Inflammatory macrophage treated with lipopolysaccharide for 4 hours (primary cell): ENCODE measurements around the gene TUBGCP6.
"Not testable (repeated sequence)": the region's sequence is repeated elsewhere in the genome, so short reads cannot be mapped to it uniquely, and the experiment has no call there.

Source experiments
- DNase-seq: peaks from one replicate; pipeline ENCODE4 v3.0.0-alpha.2; 2020

TUBGCP6 gene

GRCh38 chr22:50177537-50178470 is 67.0 kb downstream of the TUBGCP6 start:
- no peak for DNase-seq

GRCh38 chr22:50176850-50177536 is 67.8 kb downstream of the TUBGCP6 start:
- DNase-seq = no peak

- DNase-seq = no peak
Observed at GRCh38 chr22:50175921-50176849, 68.6 kb downstream of the TUBGCP6 start.

GRCh38 chr22:50175191-50175461 is 69.7 kb downstream of the TUBGCP6 start:
- DNase-seq = no peak

- no peak for DNase-seq
Observed at GRCh38 chr22:50174382-50175190, 70.2 kb downstream of the TUBGCP6 start.

GRCh38 chr22:50173983-50174355 is 70.9 kb downstream of the TUBGCP6 start:
- no peak for DNase-seq

- DNase-seq = peak; percentile 72
Observed at GRCh38 chr22:50173311-50173982, 71.4 kb downstream of the TUBGCP6 start.

GRCh38 chr22:50171965-50172421 is 72.8 kb downstream of the TUBGCP6 start:
- no peak for DNase-seq

GRCh38 chr22:50171319-50171964 is 73.4 kb downstream of the TUBGCP6 start:
- no peak for DNase-seq

- no peak for DNase-seq
Observed at GRCh38 chr22:50170453-50171318, 74.1 kb downstream of the TUBGCP6 start, which contains the start of gene PANX2. Gene PANX2, plus strand, starts transcription at chr22:50170731. Its CDS starts 0 bp downstream, at chr22:50170731.

GRCh38 chr22:50169774-50170341 is 75.0 kb downstream of the TUBGCP6 start:
- peak; percentile 47 for DNase-seq

- no peak for DNase-seq
Observed at GRCh38 chr22:50169181-50169759, 75.6 kb downstream of the TUBGCP6 start.

- DNase-seq = not testable (repeated sequence)
Observed at GRCh38 chr22:50168490-50169180, 76.2 kb downstream of the TUBGCP6 start.

GRCh38 chr22:50167689-50168489 is 76.9 kb downstream of the TUBGCP6 start:
- no peak for DNase-seq
